Calu3 (cell line): ENCODE data around the gene SSC4D. TPM values are rescaled to one million over a fixed set of nuclear protein-coding genes. Genes with fewer than 3 reads are reported as not detected.

Experiments
- BruUV-seq: library from RNA; stranded (reverse); fragments of 400-500 nt; replicated peaks from 2 replicates; lab custom pipeline; 2021; lab: Mats Ljungman, UMichigan
- CTCF ChIA-PET: fragments of 300-600 bp; sonication (Branson Sonifier 250); formaldehyde crosslinking; loops from one replicate; lab custom pipeline; 2022; ENCODE audit warnings: antibody characterized with exemption; lab: Charles Lee
- DNase-seq: peaks from one replicate; pipeline ENCODE4 v3.0.0; 2022
- H3K27ac Mint-ChIP-seq: one replicate; pipeline ENCODE4 v1.8.0; 2022; ENCODE audit warnings: mixed read lengths; ENCODE audit not compliant: unreplicated experiment
- H3K27me3 Mint-ChIP-seq: one replicate; pipeline ENCODE4 v1.8.0; 2022; ENCODE audit warnings: mixed read lengths; ENCODE audit not compliant: unreplicated experiment
- H3K36me3 Mint-ChIP-seq: one replicate; pipeline ENCODE4 v1.8.0; 2022; ENCODE audit warnings: mild to moderate bottlenecking, moderate library complexity, mixed read lengths; ENCODE audit not compliant: insufficient read depth, unreplicated experiment
- H3K4me1 Mint-ChIP-seq: one replicate; pipeline ENCODE4 v1.8.0; 2022; ENCODE audit warnings: mild to moderate bottlenecking, low read depth, mixed read lengths; ENCODE audit not compliant: unreplicated experiment
- H3K4me3 Mint-ChIP-seq: one replicate; pipeline ENCODE4 v1.8.0; 2022; ENCODE audit warnings: mild to moderate bottlenecking, low read depth, moderate library complexity, mixed read lengths; ENCODE audit not compliant: unreplicated experiment
- H3K9me3 Mint-ChIP-seq: one replicate; pipeline ENCODE4 v1.8.0; 2022; ENCODE audit warnings: low read depth, mixed read lengths; ENCODE audit not compliant: unreplicated experiment
- CTCF ChIP-seq: fragments of 200-600 bp; IDR thresholded peaks from one replicate; pipeline ENCODE4 v1.8.0; 2022; ENCODE audit warnings: antibody characterized with exemption; ENCODE audit not compliant: unreplicated experiment
- intact Hi-C: fragments of 100-400 bp; cut with micrococcal nuclease; formaldehyde crosslinking; loops from one replicate; pipeline ENCODE4 v1.10.0; 2022; ENCODE audit not compliant: unreplicated experiment
- total RNA-seq: library from RNA; stranded (reverse); gene quantifications from 2 replicates; pipeline ENCODE4 v1.2.3, GENCODE V29; 2022

Gene SSC4D
- total RNA-seq, 1 experiment from 2014 or later = not detected

DNA sequence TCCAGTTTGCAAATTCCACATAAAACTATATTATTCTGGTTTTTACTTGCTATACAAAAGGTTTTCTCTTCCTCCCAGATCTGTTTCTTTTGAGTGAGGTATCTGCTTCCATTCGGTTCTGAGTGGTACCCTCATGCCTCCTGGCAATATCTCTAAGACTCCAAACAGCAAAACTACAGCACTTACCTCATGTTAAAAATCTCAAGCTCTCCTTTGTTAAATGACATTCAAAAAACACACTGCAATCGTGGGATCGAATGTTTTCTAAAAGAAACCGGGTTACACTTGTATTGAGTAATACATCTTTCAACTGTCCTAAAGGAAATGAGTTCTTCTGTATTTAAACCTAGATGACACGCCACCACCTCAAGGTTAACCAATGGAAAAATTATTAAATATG is 61.8 kb downstream of the SSC4D start:
- intact Hi-C loops = loop anchor here (2.0 kb wide), 1 partner anchor 29 kb away; no protein-coding TSS in a partner anchor
- H3K4me1 Mint-ChIP-seq = peaks cover 52% of the 10 kb centered on the region
- no TSS peak for BruUV-seq
- DNase-seq = no peak
- no peak overlapping the region for H3K4me3 Mint-ChIP-seq
- peaks cover 77% of the 10 kb centered on the region for H3K36me3 Mint-ChIP-seq
- TF ChIP-seq CTCF = no peak
- H3K27me3 Mint-ChIP-seq = no peaks in the 10 kb centered on the region
- CTCF ChIA-PET = no interaction called here
- H3K9me3 Mint-ChIP-seq = no peaks in the 10 kb centered on the region
- H3K27ac Mint-ChIP-seq = peak overlapping the region; percentile 7

- TF ChIP-seq CTCF = no peak
- BruUV-seq = no TSS peak
- peak overlapping the region; percentile 89 for H3K27ac Mint-ChIP-seq
- intact Hi-C loops = loop anchor here (2.0 kb wide), 1 partner anchor 28 kb away; no protein-coding TSS in a partner anchor
- no peaks in the 10 kb centered on the region for H3K27me3 Mint-ChIP-seq
- H3K9me3 Mint-ChIP-seq = no peaks in the 10 kb centered on the region
- H3K4me1 Mint-ChIP-seq = peaks cover 52% of the 10 kb centered on the region
- no peak for DNase-seq
- H3K4me3 Mint-ChIP-seq = peak overlapping the region; percentile 47
- CTCF ChIA-PET = no interaction called here
- H3K36me3 Mint-ChIP-seq = peaks cover 71% of the 10 kb centered on the region
Measured at GRCh38 chr7:76346778-76347177, 62.7 kb downstream of the SSC4D start.

GRCh38 chr7:76346097-76346496 is 63.4 kb downstream of the SSC4D start:
- Mint-ChIP-seq H3K4me3 (peak overlapping the region; percentile 47), H3K27me3 (no peaks in the 10 kb centered on the region), H3K27ac (peak overlapping the region; percentile 89), H3K9me3 (no peaks in the 10 kb centered on the region), H3K4me1 (peaks cover 46% of the 10 kb centered on the region), H3K36me3 (peaks cover 65% of the 10 kb centered on the region)
- intact Hi-C loops = loop anchor here (2.0 kb wide), 1 partner anchor 27 kb away; no protein-coding TSS in a partner anchor
- no peak for TF ChIP-seq CTCF
- BruUV-seq = no TSS peak
- peak; percentile 31 for DNase-seq
- CTCF ChIA-PET = no interaction called here

- DNase-seq = no peak
- no TSS peak for BruUV-seq
- no peaks in the 10 kb centered on the region for H3K27me3 Mint-ChIP-seq
- TF ChIP-seq CTCF = no peak
- intact Hi-C loops = no loop called here
- no peaks in the 10 kb centered on the region for H3K9me3 Mint-ChIP-seq
- CTCF ChIA-PET = no interaction called here
- peaks cover 50% of the 10 kb centered on the region for H3K4me1 Mint-ChIP-seq
- no peak overlapping the region for H3K27ac Mint-ChIP-seq
- H3K36me3 Mint-ChIP-seq = peaks cover 56% of the 10 kb centered on the region
- no peak overlapping the region for H3K4me3 Mint-ChIP-seq
Measured at GRCh38 chr7:76343931-76344321, 65.6 kb downstream of the SSC4D start.
